SH-SY5Y (cell line): ENCODE results near the gene INSIG1.

Experiments used
- GATA2 ChIP-seq: IDR thresholded peaks from 2 replicates; pipeline ENCODE4 v1.6.1; 2011; ENCODE audit warnings: mild to moderate bottlenecking, low read depth, low read length
- GATA3 ChIP-seq: IDR thresholded peaks from 2 replicates; pipeline ENCODE4 v1.6.1; 2011; ENCODE audit warnings: low read depth, mild to moderate bottlenecking, low read length, moderate library complexity

DNA sequence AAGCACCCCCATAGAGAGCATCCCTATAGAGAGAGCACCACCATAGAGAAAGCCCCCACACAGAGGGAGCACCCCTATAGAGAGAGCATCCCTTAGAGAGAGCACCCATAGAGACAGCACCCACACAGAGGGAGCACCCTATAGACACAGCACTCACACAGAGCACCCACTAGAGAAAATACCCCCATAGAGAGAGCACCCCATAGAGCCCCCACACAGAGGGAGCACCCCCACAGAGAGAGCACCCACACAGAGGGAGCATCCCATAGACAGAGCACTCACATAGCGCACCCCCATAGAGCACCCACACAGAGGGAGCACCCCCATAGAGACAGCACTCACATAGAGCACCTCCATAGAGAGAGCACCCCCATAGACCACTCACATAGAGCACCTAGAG, 48.6 kb downstream of the INSIG1 start:
- TF ChIP-seq GATA2 (no peak), GATA3 (no peak)
